Sciatic nerve (tissue), 2 donors: ENCODE measurements around the gene CHMP2B. TPM values are rescaled to one million over a fixed set of nuclear protein-coding genes. Genes with fewer than 3 reads are reported as not detected.
"Not testable (repeated sequence)": the region's sequence is repeated elsewhere in the genome, so short reads cannot be mapped to it uniquely, and the experiment has no call there.

Source experiments
- ATAC-seq: fragments of 200-7000 bp; cut with Tn5 transposase; one replicate; pipeline ENCODE4 v1.9.1; 2020; ENCODE audit warnings: mild to moderate bottlenecking, moderate library complexity
- DNase-seq: peaks from one replicate; pipeline ENCODE4 v3.0.0-alpha.2; 2020; ENCODE audit warnings: low spot score
- intact Hi-C: fragments of 100-400 bp; cut with DNase I; formaldehyde crosslinking; loops from one replicate; pipeline ENCODE4 v1.14.2; 2022
- total RNA-seq: library from RNA; stranded (reverse); fragmentation: NEBNext Ultra II Directional; extraction: Animal tissue kit (Norgen Biotek cat#: 25700); gene quantifications from one replicate; pipeline ENCODE4 v1.2.1, GENCODE V29; 2021
- donor health status: DM: no; HTN: no; CAD: no.
- donor health status: DM: no; HTN: no; CAD: no.

Gene CHMP2B
- total RNA-seq, 1 donor from 2014 or later = 39.1 TPM

- no peak for ATAC-seq
- intact Hi-C loops = no loop called here
- DNase-seq = no peak
Observed at GRCh38 chr3:87227835-87228144, 681 bp downstream of the CHMP2B start.

DNA sequence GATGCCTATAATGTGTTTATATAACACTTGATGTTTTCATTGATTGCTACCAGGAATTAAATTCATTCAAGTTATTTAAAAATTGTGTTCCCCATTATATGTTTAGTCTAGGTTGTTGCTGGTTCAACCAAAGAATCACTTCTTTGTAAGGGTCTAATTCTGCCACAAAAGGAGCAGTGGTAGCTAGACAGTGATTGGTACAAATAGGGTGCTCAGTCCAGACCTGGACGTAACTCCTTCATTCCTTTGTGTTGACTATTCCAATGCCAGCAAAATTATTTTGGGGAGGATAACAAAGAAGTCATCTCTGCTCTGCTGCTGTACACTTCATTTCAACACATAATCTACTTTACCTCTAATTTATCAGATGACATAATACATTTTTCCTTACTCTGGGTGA is 1.2 kb downstream of the CHMP2B start:
- no peak for ATAC-seq
- intact Hi-C loops = no loop called here
- no peak for DNase-seq

DNA sequence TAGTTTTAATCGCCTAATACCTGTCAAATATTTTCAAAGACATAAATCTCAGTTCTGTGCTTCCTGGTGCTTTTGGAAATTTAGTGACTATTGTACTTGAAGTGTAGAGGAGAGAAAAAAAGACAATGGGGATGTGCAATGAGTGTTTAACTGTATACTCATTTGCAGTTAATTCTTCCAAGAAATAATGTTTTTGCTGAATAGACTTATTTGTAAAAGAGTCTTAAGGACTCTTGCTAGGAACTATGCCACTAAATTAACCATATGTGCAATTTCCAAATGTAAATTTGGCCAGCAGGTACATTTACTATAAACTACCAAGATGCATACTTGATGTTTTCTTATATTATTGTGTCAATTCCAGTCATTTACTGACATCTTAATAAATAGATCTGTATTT is 2.0 kb downstream of the CHMP2B start:
- DNase-seq (no peak), ATAC-seq (no peak)
- intact Hi-C loops = no loop called here

- intact Hi-C loops = no loop called here
- no peak for ATAC-seq
- no peak for DNase-seq
Observed at GRCh38 chr3:87233805-87234204, 6.7 kb downstream of the CHMP2B start.

DNA sequence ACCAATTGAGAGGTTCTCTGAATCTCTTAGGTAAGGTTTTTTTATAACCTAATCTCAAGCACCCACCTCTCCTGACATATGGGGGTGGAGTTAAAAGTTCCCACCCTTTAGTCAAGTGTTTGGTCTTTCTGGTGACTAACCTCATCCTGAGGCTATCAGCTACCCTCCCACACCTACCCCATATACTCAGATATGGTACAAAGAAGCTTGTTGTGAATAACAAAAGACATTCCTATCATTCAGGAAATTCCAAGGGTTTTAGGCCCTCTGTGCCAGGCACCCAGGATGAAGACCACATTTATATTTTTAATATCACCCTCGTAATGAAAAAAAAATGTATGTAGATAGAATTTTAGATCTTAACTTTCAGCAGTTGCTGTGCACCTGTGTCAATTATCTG is 9.0 kb downstream of the CHMP2B start:
- no peak for ATAC-seq
- intact Hi-C loops = no loop called here
- DNase-seq = no peak

DNA sequence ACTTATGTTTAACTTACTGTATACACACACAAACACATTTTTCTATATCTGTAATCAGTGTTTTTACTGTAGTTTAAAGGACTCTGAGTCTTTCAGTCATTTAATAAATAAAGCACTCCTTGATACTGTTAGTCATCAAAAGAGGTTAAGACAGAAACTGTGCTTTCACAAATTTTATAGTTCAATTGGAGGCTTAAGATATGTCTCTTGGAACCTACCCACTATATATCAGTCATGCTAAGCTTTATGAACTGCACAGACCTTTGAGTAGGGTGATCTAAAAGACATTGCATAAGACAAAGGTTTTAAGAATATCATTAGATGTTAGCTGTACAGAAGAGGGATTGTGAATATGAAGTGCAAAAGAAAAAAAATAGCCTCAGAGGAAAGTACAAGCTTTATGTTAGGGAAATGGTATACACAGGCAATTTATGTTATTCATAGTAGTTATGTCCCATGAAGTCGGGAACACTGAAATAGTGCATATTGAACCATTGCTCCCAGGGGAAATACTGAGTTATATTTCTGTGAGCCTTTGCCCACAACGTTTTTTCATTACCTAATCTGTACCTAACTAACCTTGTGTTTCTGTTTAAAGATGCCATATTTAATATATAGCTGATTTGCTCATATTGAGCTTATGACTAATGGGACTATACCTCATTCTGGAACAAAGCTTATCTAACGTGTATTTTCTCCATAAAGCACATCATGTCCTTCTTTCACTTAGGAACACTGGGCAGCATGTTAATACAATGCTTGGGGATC is 19.7 kb downstream of the CHMP2B start:
- ATAC-seq = no peak
- intact Hi-C loops = no loop called here
- DNase-seq = no peak

DNA sequence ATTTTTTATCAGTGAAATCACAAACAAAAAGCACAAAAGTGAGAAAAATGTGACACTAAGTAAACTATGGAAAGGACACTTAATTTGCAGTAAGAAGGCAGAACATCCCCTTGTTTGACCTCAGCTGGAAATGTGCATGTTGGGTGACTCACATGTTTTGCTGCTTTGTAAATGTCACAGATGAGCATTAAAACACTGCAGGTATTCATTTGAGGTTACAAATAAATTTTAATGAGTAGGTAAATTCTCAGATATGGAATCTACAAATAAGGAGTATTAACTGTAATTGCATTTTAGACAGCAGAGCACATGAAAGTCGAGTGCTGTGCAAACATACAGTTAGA is 20.3 kb downstream of the CHMP2B start:
- DNase-seq (no peak), ATAC-seq (no peak)
- intact Hi-C loops = no loop called here

GRCh38 chr3:87248231-87248630 is 21.1 kb downstream of the CHMP2B start:
- ATAC-seq, DNase-seq, intact Hi-C loops: not testable (repeated sequence)

GRCh38 chr3:87248831-87249230 is 21.7 kb downstream of the CHMP2B start:
- intact Hi-C loops = no loop called here

GRCh38 chr3:87250009-87250408 is 22.9 kb downstream of the CHMP2B start:
- no peak for ATAC-seq
- intact Hi-C loops = no loop called here
- DNase-seq = no peak

More at GRCh38 chr3:87248831-87249230, 21.7 kb downstream of the CHMP2B start:
- ATAC-seq (no peak), DNase-seq (no peak)

DNA sequence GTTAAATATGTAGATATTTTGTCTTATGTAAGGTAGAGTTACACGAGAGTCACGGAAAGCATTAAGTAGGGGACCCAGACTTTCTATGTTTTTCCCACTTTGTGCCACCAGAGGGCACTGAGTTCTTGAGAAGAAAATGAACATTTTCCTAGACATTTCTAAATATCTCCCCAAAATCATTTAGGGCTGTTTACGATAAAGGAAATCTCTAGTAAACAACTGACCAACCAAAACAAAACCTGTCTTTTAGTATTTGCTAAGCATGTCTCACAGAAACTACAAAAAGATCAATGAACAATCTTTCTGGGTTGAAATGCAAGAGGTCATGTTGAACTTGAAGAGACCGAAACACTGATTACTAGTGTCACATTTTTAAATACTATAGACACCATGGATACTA is 33.2 kb downstream of the CHMP2B start:
- no peak for ATAC-seq
- DNase-seq = no peak
- intact Hi-C loops = no loop called here

DNA sequence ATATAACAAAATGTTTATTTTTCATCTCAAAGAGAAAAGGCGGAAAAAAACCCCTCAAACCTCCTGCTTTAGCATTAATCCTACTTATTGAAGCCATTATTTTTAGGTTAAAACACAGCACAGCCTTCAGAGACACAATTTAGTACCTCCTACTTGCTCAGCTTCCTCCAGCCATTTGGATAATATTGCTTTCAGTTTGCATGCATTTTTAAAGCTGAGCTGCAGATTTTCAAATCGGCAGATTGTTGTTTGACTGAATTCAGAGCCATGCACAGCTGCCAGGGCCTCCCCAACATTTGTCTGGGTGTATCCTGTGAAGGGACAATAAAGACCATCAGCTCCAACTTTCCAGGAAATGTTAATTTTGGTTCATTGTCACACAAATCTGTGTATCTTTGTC is 34.8 kb downstream of the CHMP2B start:
- DNase-seq = no peak
- intact Hi-C loops = no loop called here

GRCh38 chr3:87267953-87268645 is 41.0 kb downstream of the CHMP2B start:
- intact Hi-C loops = no loop called here
- DNase-seq (no peak), ATAC-seq (no peak)

More for the DNA sequence above, 34.8 kb downstream of the CHMP2B start:
- no peak for ATAC-seq

- no peak for DNase-seq
- intact Hi-C loops = no loop called here
- no peak for ATAC-seq
Observed at GRCh38 chr3:87268646-87269211, 41.6 kb downstream of the CHMP2B start.

DNA sequence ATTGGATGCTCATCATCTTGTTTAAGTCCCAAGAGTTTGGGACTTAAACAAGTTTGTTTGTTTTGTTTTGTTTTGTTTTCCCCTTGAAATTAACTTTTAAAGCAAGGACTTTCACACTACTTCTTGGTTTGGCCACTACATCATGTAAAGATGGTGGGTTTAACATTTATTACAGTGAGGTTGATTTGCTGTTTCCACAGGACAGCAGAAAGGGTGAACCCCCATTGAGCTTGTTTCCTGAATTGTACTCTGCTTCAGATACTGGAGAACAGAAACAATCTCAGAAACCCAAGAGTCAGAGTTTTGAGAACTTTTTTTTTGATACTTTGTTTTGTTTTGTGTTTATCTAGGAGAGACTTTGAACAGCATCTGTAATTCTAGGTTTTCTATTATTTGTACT is 42.6 kb downstream of the CHMP2B start:
- ATAC-seq = no peak
- no peak for DNase-seq
- intact Hi-C loops = no loop called here

GRCh38 chr3:87270908-87271700 is 44.0 kb downstream of the CHMP2B start:
- ATAC-seq (no peak), DNase-seq (no peak)
- intact Hi-C loops = no loop called here

GRCh38 chr3:87272718-87273341 is 45.7 kb downstream of the CHMP2B start:
- intact Hi-C loops = no loop called here
- ATAC-seq (no peak), DNase-seq (no peak)

DNA sequence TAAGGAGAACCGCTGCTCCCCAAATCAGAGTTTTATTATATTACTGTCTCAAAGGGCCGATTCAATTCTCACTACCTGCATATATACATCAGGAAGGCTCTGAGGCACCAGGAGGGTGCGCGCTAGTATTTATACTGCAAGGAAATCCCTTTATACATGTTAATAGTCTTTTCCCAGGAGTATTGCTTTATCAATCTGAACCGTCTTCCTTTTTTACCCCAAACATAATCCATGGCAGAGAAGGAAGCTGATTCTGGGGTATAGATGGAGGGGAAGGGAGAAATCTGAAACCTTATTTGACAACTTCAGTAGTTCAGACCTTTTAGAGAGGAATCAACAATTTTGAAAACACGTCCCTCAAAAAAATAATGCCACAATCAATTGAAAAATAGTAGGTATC is 49.4 kb downstream of the CHMP2B start, which contains the start of gene POU1F1:
Gene POU1F1, minus strand, starts transcription at position 101 of the 400 bp plus-strand sequence. CDS start 122 bp downstream, outside the sequence.
- ATAC-seq (no peak), DNase-seq (no peak)
- intact Hi-C loops = no loop called here

GRCh38 chr3:87287011-87287410 is 59.9 kb downstream of the CHMP2B start:
- no peak for ATAC-seq
- no peak for DNase-seq

More at GRCh38 chr3:87287011-87287410, 59.9 kb downstream of the CHMP2B start:
- intact Hi-C loops = no loop called here
